HuH-7.5 (cell line): ENCODE measurements around the gene ADSS1.

Experiments
- DNase-seq: peaks from one replicate; pipeline ENCODE4 v3.0.0; 2011; ENCODE audit warnings: low spot score

Gene ADSS1

DNA sequence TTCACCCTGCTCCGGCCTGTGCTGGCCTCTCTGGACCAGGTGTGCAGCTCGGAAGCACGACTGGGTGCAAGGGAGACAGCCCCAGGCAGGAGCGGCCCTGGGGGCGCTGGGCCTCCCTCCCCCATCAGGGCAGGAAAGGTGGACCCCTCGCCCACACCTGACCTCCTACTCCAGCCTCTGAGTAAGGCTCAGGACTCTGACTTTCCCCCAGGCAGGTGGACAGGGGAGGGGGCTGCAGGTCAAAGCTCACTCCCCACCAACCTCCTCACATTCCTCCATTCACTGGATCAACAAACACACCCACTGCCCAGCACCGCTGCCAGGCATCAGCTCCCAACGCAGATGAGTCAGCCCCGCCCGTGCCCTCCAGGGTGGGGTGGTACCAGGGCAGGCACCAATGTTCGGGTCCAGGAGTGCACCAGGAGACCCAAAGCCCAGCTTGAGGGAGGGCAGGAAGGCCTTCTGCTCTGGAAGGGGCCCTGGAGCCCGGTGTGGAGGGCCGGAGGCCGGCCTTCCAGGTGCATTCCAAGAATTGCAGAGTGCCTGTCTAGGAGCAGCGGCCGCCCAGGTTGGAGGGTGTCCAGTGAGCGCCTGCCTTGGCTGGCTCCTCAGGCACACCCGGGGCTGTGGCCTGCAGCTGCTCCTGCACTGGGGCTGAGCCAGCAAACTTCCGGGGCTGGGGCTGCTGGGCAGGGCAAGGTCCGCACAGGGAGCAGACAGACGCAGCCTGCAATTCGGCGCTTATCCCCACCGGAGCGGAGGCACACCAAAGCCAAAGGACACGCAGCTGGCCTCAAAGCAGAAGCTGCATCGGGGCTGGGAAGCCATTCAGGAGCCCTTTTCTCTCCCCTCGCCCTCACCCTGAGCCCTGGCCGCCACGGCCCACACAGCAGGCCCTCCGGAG is 36.2 kb upstream of the ADSS1 start:
- peak; percentile 98 for DNase-seq

DNA sequence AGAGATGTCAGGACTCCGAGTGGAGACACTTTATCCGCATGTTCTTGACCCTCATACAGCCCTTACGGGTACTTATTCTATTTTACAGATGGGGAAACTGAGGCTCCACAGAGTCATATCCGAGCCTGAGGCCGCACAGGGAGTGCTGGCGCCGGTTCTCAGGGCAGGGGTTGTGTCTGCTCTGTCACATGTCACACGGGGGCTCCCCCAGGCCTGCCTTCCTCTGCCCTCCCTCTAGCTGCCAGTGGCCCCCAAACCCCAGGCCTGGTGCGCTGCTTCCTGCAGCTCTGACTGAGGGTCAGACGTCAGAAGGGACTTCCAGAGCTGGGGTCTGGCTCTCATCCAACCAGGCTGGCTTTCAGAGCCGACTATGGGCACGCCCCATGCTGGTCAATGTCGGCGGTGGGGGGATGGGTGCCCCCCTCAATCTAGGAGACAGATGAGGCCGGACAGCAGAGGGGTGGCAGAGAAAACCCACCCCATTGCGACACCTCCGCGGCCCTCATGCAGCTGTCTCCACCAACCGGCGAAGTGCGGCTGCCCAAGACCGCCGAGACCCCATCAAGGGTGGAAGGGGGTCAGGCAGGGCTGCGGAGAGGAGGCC is 35.4 kb upstream of the ADSS1 start:
- DNase-seq, result no peak

DNA sequence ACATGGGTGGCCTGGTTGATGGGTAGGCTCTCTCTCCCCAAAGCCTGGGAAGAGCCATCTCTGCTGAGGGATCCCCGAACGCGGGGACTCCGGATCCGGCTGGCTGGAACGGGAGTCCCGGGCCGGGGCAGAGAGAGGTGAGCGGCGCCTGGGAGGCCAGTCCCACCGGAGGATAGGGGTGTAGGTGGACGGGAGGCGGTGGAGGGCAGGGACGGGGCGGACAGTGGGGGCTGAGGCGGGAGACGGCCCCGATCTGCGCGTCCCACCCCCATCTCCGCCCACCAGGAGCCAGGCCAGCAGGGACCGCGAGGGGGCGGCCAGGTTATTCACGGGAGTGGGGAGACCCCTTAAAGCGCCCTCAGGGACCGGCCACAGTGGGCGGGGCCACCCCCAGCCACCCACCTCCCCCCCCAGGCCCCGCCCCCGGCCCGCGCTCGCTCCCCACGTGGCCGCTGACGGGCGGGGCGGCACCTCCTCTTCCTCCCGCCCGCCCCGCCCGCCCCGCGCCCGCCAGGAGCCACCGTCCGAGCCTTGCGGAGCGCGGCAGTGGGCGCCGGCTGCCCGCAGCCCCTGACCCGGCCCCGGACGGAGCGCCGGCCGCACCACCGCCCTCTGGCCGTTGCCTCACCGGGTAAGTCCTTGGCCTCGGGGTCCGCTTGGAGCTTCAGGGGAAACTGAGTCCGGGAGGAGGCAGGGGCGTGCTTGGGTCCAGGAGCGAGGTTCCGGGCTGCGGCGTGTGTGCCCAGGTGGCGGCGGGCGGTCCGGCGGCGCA is 34.7 kb upstream of the ADSS1 start, which contains the start of gene INF2:
Gene INF2 (plus strand): TSS at position 510 of the 772 bp plus-strand sequence. CDS start 11,748 bp downstream, outside the sequence.
- peak; percentile 87 for DNase-seq

GRCh38 chr14:104689881-104690711 is 33.9 kb upstream of the ADSS1 start:
- no peak for DNase-seq

GRCh38 chr14:104690861-104691455 is 33.1 kb upstream of the ADSS1 start:
- DNase-seq, result no peak

DNA sequence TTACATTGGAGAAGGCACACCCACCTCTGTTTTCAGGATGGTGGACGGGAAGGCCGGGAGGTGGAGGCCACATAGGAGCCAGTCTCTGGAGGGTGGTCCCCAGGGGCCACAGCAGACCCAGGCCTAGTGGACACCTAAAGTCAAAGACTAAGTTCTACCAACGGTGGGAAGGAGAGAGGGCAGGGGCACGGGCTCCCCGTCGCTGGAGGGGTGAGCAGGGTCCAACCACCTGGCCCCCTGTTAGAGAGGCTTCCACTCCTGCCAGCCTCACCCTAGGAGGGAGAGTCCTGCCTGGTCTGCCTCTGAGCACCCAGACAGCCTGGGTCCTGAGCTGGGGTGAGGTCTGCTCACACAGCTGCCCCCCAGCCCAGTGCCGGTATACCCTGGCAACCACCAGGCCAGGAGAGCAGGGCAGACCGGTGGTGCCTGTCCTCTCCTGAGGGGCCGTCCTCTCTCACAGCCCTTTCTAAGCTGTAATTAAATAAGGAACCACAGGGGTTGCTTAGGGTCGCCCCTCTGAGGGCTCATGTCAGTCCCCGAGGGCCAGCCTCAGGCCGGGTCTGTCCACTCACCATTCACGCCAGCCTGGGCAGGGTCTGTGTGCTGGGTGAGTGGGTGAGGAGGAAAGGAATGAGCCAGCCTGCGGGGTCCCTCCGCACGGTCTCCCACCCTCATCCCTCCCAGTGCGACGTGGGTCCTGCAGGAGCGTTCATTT is 32.3 kb upstream of the ADSS1 start:
- DNase-seq, result no peak

DNA sequence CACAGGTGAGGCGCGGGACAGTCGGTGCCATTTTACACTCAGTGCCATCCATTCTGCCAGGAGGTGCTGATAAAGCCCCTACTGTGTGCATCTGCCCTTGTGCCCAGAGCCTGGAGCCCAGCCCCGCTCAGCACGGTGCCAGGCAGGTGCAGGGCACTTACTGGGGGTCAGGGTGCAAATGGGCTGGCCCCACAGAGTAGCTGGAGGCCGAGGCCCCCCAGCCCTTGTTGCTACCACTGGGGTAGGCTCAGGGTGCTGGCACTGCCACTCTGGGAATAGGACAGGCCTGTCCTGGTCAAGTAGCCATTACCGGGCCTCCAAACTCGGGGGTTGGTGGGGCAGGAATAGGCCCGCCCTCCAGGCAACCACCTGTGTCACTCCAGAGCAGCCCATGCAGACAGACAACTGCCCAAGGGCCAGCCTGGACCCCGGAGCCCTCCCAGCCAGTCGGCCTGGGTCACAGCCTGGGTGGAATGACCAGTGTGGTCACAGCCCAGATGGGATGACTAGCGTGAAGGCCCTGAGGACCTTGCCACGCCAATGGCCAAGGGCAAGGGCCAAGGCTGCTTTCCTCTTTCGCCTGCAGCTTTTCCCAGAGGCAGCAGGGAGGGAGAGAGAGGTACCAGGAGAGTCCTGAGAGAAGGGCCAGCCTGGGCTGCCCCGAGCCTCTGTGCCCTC is 31.6 kb upstream of the ADSS1 start:
- no peak for DNase-seq

DNA sequence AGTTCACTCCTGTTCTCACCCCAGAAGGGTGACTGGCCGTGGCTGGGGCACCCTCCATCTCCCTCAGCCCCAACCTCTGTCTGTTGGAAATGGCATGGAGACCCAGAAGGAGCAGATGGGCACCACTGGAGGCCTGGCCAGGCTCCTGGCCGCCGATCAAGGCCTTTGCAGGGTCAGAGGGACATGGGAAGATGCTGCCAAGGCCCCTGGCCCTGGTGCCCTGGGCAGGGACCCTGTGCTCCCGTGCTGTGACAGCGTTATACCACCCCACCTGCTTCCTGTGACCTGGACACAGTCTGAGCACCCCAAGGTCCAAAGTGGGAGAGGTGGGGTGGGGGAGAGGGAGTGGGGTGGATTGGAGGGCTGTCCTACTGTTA is 31.1 kb upstream of the ADSS1 start:
- no peak for DNase-seq

DNA sequence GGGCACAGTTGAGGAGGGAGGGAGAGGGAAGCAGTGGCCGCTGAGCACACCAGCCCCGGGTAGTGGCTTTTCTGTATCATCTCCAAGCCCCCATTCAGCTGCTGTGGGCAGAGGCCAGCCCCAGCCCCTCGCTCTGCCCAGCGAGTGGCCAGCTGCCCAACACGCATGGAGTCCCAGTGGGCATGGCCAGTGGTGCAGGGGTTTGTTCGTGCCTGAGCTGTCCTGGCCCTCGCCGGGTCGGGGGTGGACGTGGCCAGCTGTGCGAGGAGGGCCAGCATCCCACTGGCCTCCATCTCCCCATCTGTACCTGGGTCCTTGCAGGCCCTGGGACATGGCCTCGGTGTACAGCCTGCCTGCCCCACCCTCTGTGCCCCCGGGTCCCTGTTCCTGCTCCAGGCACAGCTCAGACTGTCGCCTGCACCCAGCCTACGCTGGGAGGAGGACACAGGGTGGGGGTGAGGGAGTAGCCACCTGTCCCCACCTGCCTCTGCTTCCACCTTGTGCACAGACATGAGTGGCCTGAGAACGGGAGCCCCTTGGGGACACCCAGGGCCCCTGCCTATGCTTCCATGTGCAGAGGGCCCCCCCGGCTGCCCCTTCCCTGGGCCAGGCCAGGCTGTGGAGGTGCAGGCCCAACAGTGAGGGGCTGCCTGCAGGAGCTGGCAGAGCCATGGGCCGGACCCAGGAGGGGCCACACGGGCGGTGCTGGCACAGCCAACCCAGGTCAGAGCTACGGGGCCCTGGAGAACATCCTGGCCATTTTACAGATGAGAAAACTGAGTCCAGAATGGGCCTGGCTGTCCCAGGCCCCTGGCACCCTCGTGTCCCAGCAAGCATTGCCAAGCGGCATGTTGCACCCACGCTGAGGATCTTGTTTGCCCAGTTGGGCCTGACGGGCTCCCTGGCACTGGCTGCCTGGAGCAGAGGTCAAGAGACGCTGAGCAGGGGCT is 30.3 kb upstream of the ADSS1 start:
- no peak for DNase-seq

GRCh38 chr14:104694475-104694950 is 29.5 kb upstream of the ADSS1 start:
- DNase-seq, result no peak

DNA sequence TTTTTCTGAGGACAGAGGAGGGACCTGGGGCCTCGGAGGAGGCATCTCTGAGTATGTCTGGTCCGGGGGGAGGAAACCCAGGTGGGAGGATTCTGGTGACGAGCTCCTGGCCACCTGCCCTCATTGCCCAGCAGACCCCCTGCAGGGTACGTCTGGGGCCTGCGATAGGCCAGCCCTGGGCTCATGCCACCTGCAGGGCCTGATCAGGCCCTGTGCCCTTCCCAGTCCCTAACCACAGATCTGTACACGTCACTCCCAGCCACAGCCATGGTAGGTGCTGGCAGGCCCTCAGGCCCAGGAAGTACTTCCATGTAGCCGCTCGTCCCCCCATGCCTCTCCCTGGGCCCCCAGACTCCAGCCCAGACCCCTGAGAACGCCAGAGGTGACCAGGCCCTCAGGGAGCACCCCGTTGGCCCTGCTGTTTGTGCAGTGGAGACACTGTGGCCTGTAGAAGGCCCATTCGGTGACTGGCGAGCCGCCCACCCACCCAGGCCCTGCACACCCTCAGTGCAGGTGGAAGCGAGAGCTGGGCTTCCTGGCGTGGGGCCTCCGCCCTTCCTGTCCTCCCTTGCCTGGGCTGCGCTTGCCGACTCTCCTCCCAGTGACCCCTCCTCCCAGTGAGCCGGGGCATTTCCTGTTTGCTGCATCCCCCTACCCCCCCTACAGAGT is 28.9 kb upstream of the ADSS1 start:
- no peak for DNase-seq

GRCh38 chr14:104695660-104696000 is 28.4 kb upstream of the ADSS1 start:
- DNase-seq, result no peak

GRCh38 chr14:104696671-104697316 is 27.2 kb upstream of the ADSS1 start:
- no peak for DNase-seq

GRCh38 chr14:104697317-104697703 is 26.7 kb upstream of the ADSS1 start:
- DNase-seq, result no peak

DNA sequence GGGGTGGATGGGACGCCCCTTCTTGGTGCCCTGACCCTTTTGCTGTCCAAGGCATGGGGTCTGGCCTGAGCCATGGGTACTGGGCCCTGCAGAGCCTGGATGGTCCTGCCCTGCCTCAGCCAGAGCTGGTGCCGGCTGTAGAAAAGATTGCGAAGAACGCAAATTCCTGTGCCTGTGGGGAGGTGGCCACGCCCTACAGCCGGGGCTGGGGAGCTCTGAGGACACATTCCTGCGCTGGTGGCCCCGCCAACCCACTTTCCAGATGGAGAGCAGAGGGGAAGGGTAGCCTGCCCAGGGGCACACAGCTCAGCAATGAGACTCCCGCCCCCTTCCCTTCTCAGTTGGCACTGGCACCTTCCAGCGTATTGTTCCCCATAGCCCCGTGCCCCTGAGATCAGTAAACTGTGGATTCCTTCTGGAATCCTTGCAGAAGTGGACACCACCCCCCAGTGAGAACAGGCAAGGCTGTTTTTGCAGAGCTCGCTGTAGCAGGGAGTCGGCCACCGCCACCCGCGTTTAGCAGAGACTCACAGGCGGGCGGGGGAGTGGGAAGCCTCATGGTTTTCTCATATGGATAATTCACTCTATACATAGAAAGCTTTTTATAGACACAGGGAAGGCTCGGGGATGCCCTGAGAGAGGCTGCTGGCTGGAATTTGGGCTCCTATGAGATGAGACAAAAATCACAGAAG is 26.0 kb upstream of the ADSS1 start:
- no peak for DNase-seq

GRCh38 chr14:104698688-104699425 is 25.2 kb upstream of the ADSS1 start:
- DNase-seq, result no peak

- no peak for DNase-seq
Measured at GRCh38 chr14:104699426-104699748, 24.6 kb upstream of the ADSS1 start.
